HFF-Myc (cell line): Measurements from ENCODE around the gene KCNA5.

Experiments used
- DNase-seq: peaks from one replicate; pipeline ENCODE4 v3.0.0-alpha.2; 2011; ENCODE audit warnings: low read depth; ENCODE audit errors: extremely low read depth
- H3K4me3 ChIP-seq: replicated peaks from 2 replicates; pipeline ENCODE4 v1.5.1; 2011; ENCODE audit warnings: low read depth, mild to moderate bottlenecking, control low read depth, low read length
- TF ChIP-seq, protein P1 (sequence below): IDR thresholded peaks from 2 replicates; pipeline ENCODE4 v1.5.1; 2012; ENCODE audit warnings: mild to moderate bottlenecking, low read depth, low read length, control low read depth; ENCODE audit errors: missing control alignments

The KCNA5 gene

DNA sequence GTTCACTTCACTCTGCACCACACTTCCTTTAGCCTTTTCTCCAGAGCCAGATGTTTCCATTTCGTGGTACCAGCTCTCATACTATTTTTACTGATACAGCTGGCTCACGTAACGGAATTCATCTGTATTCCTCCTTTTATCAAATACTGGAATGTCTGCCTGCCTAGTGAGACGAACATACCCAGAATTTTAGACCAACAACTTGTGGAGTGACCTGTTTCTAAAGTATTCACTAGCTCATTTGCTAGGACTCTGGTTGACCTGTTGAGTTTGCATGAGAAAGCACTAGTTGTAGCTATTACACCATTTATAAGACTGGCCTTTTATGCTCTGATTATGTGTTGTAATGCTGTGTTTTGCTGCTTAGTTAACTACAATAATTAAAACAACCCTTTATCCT lies 22.6 kb downstream of the KCNA5 start:
- DNase-seq: no peak
- TF ChIP-seq, protein P1, sequence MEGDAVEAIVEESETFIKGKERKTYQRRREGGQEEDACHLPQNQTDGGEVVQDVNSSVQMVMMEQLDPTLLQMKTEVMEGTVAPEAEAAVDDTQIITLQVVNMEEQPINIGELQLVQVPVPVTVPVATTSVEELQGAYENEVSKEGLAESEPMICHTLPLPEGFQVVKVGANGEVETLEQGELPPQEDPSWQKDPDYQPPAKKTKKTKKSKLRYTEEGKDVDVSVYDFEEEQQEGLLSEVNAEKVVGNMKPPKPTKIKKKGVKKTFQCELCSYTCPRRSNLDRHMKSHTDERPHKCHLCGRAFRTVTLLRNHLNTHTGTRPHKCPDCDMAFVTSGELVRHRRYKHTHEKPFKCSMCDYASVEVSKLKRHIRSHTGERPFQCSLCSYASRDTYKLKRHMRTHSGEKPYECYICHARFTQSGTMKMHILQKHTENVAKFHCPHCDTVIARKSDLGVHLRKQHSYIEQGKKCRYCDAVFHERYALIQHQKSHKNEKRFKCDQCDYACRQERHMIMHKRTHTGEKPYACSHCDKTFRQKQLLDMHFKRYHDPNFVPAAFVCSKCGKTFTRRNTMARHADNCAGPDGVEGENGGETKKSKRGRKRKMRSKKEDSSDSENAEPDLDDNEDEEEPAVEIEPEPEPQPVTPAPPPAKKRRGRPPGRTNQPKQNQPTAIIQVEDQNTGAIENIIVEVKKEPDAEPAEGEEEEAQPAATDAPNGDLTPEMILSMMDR: no peak
- no peak overlapping the region for H3K4me3 ChIP-seq

DNA sequence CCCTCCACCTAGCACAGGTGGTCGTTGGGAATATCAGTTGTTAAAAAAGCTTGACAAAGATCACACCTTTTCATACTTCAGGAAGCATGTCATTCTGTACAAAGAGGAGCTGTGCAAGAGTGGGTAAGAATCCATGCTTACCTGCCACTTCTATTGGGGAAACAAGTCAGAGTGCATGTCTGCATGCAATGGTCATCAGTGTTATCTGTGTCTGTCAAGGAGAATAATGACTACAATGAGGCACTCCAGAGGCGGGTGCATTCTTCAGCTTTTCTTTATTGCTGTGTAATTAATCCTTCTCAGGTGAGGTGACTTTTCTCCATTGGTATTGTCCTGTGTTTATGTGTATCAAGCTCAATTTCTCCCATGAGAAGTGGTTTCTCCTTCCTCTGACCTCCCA lies 24.4 kb downstream of the KCNA5 start:
- H3K4me3 ChIP-seq: no peak overlapping the region
- TF ChIP-seq, protein P1: no peak
- no peak for DNase-seq

DNA sequence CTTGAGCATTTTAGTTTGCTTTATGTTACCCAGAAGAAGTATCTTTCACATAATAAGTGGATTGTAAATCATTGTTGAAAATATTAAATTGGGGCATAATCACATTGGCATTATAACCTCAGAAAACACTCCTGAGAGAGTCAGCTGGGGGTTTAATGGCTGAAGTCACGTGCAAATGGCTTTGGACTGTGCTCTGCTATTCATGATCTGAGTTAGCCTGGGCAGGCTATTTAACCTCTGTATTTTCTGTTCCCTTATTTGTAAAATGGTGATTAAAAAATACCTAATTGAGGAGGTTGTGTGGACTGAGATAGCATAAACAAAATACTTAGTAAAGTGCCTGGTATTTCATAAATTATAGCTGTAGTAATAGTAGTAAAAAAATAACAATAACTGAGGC lies 24.9 kb downstream of the KCNA5 start:
- H3K4me3 ChIP-seq: no peak overlapping the region
- DNase-seq: no peak
- TF ChIP-seq, protein P1: no peak

DNA sequence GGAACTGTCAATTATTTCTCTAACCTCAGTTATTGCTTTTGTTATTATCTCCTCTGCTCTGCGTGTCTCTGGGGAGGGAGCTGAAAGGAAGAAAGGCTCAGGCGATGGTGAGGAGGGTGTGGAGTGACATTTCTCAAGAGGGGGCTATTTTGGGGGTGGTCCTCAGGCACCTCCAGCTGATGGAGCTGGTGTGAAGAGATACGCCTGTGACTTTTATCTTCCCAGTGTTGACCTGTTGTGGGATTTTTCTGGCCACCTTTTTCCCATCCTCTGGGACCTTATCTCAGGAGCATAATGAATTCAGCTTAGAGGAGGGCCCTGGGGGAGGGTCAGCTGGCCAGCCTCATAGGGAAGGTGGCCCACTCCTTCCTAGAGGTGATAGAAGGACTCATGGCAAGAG lies 26.4 kb downstream of the KCNA5 start:
- no peak for DNase-seq
- TF ChIP-seq, protein P1: no peak
- H3K4me3 ChIP-seq: no peak overlapping the region

DNA sequence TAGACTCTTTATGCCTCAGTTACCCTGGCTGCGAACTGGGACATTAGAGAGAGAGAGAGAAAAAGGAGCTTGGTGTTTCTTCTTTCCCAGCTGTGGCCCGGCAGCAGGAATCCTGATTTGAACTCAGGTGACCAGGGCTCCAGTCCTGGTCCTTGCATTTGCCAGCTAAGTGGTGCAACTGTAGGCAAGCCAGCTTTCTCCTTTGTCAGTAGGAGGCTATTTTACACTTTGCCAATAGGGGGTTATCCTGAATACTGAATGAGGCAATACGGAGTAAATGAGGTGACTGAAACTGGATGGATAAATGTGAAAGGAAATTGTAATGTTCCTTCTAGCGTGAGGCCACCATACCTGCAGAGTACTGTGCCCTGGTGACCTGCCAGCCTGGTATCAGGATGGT lies 27.8 kb downstream of the KCNA5 start:
- DNase-seq: no peak
- H3K4me3 ChIP-seq: no peak overlapping the region
- TF ChIP-seq, protein P1: no peak

DNA sequence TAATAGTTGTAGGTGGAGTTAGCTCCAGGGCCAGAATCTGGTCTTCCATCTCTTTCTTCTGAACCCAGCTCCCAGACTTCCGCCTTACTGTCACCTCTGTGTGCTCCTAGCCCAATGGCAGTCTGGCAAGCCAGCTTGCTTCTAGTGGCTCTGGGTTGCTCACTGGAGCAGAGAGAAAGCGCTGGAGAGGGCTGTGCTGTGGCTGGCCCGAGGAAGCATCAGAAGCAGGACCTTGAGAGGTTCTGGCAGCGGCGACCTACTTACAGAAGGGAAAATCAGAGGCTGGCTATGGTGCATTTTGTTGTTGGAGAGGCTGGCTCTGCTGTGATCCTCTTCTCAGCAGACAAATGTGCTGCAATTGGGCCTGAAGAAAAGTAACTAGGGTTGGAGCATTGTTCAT lies 28.6 kb downstream of the KCNA5 start:
- TF ChIP-seq, protein P1: no peak
- no peak overlapping the region for H3K4me3 ChIP-seq
- no peak for DNase-seq

DNA sequence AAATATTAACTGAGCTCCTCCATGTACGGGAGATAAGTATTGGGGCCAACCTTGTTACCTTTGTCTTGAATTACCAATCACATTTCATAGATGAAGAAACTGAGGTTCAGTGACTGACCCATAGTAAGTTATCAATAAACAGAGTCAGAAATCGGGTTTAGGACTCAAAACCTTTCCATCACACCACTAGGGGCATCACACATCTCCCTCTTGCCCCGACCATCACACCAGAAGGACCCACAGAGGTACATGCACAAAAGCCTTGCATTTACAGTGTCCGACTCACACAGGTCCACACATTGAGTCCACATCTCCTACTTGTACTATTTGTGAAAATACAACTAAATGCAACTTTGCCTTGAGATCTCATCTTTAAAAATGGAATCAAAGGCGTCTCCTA lies 29.4 kb downstream of the KCNA5 start:
- DNase-seq: no peak

More for the DNA sequence above, 29.4 kb downstream of the KCNA5 start:
- TF ChIP-seq, protein P1: no peak
- no peak overlapping the region for H3K4me3 ChIP-seq
